ENCODE results near the gene BBC3.

BBC3 gene

GRCh38 chr19:47230054-47230920 is 712 bp downstream of the BBC3 start:
- peak; percentile 82 for DNase-seq

- DNase-seq = peak; percentile 45
These were observed 1.3 kb downstream of the BBC3 start for GRCh38 chr19:47229676-47230053.

GRCh38 chr19:47228937-47229675 is 1.9 kb downstream of the BBC3 start:
- DNase-seq = peak; percentile 55

GRCh38 chr19:47228168-47228936 is 2.6 kb downstream of the BBC3 start:
- peak; percentile 59 for DNase-seq

GRCh38 chr19:47227352-47228167 is 3.4 kb downstream of the BBC3 start:
- DNase-seq = peak; percentile 51

- DNase-seq = peak; percentile 53
These were observed 4.3 kb downstream of the BBC3 start for GRCh38 chr19:47226426-47227351.

- peak; percentile 88 for DNase-seq
These were observed 5.1 kb downstream of the BBC3 start for GRCh38 chr19:47225746-47226425.

GRCh38 chr19:47221890-47222289 is 9.1 kb downstream of the BBC3 start:
- DNase-seq = no peak

- DNase-seq = no peak
These were observed 9.7 kb downstream of the BBC3 start for GRCh38 chr19:47221080-47221841.

- no peak for DNase-seq
These were observed 15.4 kb downstream of the BBC3 start for GRCh38 chr19:47215581-47215980.

GRCh38 chr19:47210689-47211316 is 20.2 kb downstream of the BBC3 start:
- peak; percentile 88 for DNase-seq

GRCh38 chr19:47210180-47210490 is 20.9 kb downstream of the BBC3 start:
- no peak for DNase-seq

- no peak for DNase-seq
These were observed 21.4 kb downstream of the BBC3 start for GRCh38 chr19:47209319-47210179.

- DNase-seq = no peak
These were observed 27.7 kb downstream of the BBC3 start for GRCh38 chr19:47203254-47203653.

- no peak for DNase-seq
These were observed 30.5 kb downstream of the BBC3 start for GRCh38 chr19:47200530-47200929.

- DNase-seq = no peak
These were observed 33.9 kb downstream of the BBC3 start for GRCh38 chr19:47197141-47197540.

- DNase-seq = no peak
These were observed 35.6 kb downstream of the BBC3 start for GRCh38 chr19:47195434-47195833.

- DNase-seq = peak; percentile 77
These were observed 40.8 kb downstream of the BBC3 start for GRCh38 chr19:47190167-47190727.

All from CD4-positive, alpha-beta T cell treated with Interleukin-6 for 4 hours (primary cell).